HCEC 1CT (cell line): ENCODE results near the gene LYSMD1.

Experiments
- DNase-seq: peaks from one replicate; pipeline ENCODE4 v3.0.0-alpha.2; 2017

Gene LYSMD1

GRCh38 chr1:151175041-151175741 is 9.5 kb upstream of the LYSMD1 start:
- no peak for DNase-seq

DNA sequence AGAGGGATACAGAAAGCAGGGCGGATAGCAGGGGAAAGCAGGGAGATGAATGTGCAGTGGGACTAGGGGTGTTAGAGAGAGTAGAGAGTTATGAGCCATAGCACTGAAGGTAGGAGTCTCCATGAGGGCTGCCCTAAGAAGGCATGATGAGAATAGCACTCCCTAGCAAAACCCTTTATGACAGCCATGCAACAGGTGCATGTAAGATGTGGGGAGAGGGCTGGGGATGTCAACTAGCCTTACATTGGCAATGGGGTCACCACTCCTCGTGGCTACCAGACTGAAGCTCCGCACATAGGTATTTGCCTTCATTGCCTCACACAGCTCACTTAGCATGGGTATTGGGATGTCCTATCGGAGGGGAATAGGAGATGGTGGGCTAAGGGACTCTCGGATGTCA is 5.5 kb upstream of the LYSMD1 start:
- no peak for DNase-seq

DNA sequence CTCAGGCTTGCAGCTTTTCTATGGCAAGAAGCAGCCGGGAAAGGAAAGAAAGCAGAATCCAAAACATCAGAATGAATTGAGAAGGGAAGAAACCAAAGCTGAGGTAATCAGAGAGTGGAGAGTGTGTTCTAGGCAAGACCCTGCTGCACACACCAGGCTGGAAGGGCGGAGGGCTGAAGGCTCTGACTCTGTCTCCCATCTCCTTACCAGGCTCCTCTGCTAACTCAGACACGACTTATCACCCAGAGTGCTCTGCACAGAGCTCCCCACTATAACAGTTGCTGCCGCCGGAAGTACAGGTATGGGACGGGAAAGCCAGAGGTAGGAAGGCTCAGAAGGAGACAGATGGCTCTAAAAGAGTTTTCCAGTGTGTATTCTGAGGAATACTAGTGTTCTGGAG is 1.4 kb upstream of the LYSMD1 start:
- DNase-seq, result no peak

- peak; percentile 59 for DNase-seq
These were observed 829 bp upstream of the LYSMD1 start for GRCh38 chr1:151166505-151166956.

GRCh38 chr1:151165281-151165737 is 393 bp downstream of the LYSMD1 start:
- DNase-seq, result peak; percentile 18

DNA sequence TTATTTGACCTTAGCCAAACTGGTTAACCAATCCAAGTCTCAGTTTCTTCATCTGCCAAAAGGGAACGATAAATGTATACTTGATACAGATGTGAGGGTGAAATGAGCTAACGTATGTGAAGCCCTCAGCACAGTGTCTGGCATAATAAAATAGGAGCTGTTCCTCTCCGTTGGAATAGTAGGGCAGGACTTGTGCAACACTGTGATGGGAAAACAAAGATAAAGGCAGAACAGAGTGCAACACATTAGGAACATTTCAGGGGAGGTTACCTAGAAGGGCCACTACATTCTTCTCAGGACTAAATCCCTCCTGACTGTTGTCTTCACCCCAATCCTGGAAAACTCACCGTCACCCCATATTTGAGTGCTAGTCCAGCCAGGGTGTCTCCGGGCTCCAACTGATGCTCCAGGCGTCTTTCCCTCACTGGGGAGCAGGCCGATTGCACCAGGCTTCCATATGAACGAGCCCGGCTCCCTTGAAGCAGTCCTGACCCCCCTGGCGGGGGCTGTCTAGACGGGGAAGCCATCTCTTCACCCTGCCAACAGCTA is 896 bp downstream of the LYSMD1 start:
- DNase-seq, result no peak

DNA sequence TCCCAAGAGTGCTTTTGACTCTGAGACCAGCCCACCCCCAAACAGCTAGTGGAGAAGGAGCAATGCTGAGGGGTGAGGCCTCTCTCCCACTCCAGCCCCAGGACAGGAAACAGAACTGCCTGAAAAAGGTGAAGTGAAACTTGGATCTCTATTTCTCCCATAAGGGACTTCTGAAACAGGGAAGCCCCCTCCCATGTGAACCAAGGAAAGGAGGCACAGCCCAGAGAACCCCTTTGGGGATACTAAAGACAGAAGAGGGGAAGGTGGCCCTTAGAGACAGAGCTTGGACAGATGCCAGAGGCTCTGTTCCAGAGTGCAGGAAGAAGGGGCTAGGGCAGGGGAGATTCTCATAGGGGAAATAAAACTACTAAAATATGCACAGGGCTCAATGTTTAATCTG is 6.3 kb downstream of the LYSMD1 start:
- no peak for DNase-seq

- no peak for DNase-seq
These were observed 6.9 kb downstream of the LYSMD1 start for GRCh38 chr1:151158751-151159251.

GRCh38 chr1:151158326-151158725 is 7.4 kb downstream of the LYSMD1 start:
- DNase-seq, result no peak

GRCh38 chr1:151157067-151157531 is 8.6 kb downstream of the LYSMD1 start:
- DNase-seq, result no peak

DNA sequence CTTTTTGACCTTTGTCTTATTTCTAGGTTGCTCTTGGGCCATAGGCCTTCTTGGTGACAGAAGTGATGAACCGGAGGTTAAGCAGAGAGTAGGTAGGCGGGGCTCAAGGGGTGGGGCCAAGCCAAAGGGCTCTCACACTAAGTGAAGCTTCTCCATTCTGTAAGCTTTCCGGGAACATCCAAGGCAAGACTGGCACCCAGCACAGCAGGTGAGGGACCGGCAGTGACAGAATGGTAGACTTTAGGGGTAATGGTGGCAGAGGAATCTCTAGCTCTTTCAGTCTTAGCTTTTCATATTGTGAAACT is 9.2 kb downstream of the LYSMD1 start, which contains the start of gene TNFAIP8L2:
Gene TNFAIP8L2 (plus strand): TSS at position 135 of the 305 bp plus-strand sequence. CDS start 2,049 bp downstream, outside the sequence.
- DNase-seq, result no peak

DNA sequence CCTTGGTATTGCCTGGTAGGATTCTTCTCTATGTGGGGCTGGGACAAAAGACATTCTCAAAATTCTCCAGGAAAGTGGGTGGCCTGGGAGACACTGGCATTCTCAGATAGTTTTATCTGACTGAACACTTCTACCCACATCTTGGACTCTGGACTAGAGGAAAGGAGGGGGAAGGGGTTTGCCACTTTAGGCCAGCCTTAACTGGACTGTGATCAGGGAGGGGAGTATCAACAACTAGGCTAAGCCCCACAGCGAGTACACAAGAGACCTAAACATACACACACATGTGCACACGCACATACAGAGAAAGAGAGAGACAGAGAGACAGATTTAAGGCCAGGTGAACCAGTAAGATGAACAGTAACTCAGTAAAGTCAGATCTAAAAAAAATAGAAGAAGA is 18.0 kb downstream of the LYSMD1 start:
- no peak for DNase-seq

DNA sequence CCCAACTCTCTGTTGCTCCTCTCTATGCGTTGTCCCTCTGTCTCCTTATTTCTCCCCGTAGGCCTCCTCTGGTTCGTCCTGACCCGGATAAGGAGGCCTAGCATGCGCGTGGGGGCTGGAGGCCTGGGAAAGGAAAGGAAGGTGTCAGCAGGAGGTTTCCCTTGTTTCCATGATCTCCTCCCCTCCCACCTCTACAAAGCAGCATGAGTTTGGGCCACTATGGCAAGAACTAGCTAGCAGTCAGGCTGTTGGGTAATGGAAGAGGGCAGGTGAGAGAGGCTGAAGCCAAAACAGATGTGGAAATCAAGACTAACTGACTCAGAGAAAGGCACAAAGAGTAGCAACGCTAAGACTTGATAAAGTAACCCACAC is 18.6 kb downstream of the LYSMD1 start:
- no peak for DNase-seq

GRCh38 chr1:151146412-151147131 is 19.1 kb downstream of the LYSMD1 start, which contains the start of gene SEMA6C:
Gene SEMA6C (minus strand): TSS chr1:151146631. CDS start chr1:151142621, 4,010 bp downstream.
- DNase-seq, result peak; percentile 90

GRCh38 chr1:151146072-151146411 is 19.7 kb downstream of the LYSMD1 start:
- peak; percentile 16 for DNase-seq

DNA sequence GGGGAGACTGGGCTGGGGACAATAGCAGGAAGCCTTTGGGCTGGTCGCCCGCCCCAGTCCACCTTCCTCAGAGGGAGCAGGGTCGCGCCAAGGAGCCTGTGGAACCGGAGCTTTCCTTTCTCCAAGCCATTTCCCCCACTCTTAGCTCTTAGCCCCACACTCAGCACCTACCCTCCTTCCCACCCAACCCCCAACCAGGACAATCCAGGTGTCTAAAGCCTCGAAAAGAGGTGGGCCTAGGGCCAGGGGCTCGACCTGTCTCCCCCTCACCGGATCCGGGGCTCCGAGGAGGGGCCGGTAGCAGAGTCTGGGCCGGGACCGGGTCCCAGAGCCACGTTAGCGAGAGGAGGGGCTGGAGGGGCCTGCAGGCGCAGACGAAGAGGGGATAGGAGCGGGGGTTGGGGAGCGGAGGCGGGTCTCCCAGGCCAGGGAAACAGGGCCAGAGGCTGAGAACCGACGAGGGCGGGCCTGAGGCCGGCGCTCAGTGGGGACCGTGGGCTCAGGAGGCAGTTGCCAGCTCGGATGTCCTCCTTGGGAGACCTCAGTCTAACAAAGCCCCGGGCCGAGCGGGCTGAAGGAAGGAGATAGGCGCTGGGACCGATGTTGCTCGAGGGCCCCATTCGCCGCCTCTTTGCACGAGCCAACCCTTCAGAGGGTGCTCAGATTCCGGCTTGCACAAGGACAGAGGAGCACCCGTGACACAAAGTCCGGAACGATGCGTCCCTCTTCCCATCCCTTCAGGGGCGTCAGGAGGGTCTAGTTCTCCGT is 20.2 kb downstream of the LYSMD1 start:
- DNase-seq, result no peak

DNA sequence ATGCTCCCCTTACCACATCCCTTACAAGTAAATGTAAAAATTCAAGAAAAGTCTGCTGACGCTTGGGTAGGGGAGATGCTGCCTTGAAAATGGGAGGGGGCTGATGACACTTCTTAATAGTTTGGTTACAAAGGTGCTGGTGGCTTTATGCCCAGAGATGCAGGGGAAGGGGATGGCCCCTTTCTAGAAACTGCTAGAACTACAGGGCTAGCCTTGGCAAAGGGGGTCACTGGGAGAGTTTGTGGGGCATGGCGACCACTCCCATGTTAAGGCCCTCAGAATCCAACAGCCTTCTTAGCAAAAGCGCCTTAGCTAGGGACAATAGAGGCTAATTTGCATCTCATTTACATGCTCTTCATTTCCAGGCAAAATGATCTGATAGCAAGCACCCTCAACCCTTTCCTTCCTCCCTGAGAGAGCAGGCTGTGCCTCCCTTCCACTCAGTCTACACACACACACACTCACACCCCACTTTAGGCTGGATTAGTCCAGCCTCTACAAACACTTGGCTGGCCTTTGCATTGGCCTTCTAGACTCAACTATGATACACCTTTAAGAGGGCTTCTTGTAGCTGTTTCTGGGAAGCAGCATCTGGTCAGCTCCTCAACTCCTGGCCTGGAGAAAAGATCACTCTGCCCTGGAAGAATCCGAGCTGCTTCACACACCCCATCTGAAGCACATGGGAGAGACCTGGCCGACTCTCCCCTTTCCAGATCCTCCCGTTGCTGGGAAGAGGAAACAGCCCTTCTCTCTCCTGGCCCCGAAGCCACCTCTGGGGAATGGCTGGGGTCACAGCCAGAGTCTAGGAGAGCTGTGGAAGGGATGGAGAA is 21.0 kb downstream of the LYSMD1 start:
- no peak for DNase-seq

DNA sequence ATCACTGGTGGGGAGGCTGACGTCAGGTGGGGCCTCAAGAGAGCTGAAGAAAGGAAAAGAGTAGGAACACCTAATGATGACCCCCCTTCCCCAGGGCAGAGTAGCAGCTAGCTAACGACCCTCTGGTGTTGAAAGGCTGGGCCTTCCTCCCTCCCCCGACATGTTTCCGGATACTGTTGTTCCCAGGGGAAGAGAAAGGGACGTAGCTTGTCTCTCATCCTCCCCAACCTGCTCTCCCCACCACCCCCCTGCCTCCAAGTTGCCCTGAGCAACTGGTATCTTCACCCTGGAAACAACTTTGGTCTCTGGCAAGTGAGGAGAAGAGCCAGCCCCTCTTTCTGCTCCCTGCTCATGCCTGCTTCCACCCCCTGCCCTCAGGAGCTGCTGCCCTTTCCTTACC is 21.7 kb downstream of the LYSMD1 start:
- DNase-seq, result no peak

DNA sequence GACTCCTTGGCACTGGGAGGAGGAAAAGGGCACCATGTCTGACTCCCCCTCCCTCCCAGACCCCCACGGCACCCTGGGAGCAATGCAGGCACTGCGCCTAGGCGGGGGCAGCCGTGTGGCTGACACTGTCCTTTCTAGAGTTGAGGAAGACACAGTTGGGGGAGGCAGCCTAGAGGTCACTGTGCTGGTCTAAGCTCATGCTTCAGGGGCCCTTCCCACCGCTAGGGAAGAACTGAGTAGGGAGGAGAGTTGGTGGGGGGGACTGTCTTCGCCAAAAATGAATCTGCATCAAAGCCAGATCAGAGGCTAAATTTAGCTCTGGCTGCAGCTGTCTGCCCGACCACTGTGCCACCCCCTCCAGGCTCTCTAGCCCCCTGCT is 22.7 kb downstream of the LYSMD1 start:
- no peak for DNase-seq

- no peak for DNase-seq
These were observed 23.2 kb downstream of the LYSMD1 start for GRCh38 chr1:151142411-151143056.

GRCh38 chr1:151137789-151138188 is 27.9 kb downstream of the LYSMD1 start:
- no peak for DNase-seq
